Glutamatergic neuron (in vitro differentiated cells): ENCODE measurements around the gene LRCOL1. TPM values are rescaled to one million over a fixed set of nuclear protein-coding genes. Genes with fewer than 3 reads are reported as not detected.

Experiments used
- DNase-seq: peaks from one replicate; pipeline ENCODE4 v3.0.0; 2022
- H3K27ac Mint-ChIP-seq: one replicate; pipeline ENCODE4 v1.8.0; 2020; ENCODE audit warnings: mild to moderate bottlenecking, mixed read lengths, inconsistent platforms; ENCODE audit not compliant: unreplicated experiment
- H3K27me3 Mint-ChIP-seq: one replicate; pipeline ENCODE4 v1.8.0; 2020; ENCODE audit warnings: mild to moderate bottlenecking, moderate library complexity, mixed read lengths, inconsistent platforms; ENCODE audit not compliant: unreplicated experiment
- H3K36me3 Mint-ChIP-seq: one replicate; pipeline ENCODE4 v1.8.0; 2020; ENCODE audit warnings: mild to moderate bottlenecking, mixed read lengths, inconsistent platforms; ENCODE audit not compliant: unreplicated experiment
- H3K4me1 Mint-ChIP-seq: one replicate; pipeline ENCODE4 v1.8.0; 2020; ENCODE audit warnings: mild to moderate bottlenecking, low read depth, mixed read lengths, inconsistent platforms; ENCODE audit not compliant: unreplicated experiment
- H3K4me3 Mint-ChIP-seq: one replicate; pipeline ENCODE4 v1.8.0; 2020; ENCODE audit warnings: mild to moderate bottlenecking, mixed read lengths, inconsistent platforms; ENCODE audit not compliant: unreplicated experiment
- H3K9me3 Mint-ChIP-seq: one replicate; pipeline ENCODE4 v1.8.0; 2020; ENCODE audit warnings: mild to moderate bottlenecking, moderate library complexity, mixed read lengths, inconsistent platforms; ENCODE audit not compliant: unreplicated experiment
- total RNA-seq: library from RNA; stranded (reverse); fragmentation: NEBNext Ultra II Directional; extraction: Animal tissue kit (Norgen Biotek cat#: 25700); gene quantifications from one replicate; pipeline ENCODE4 v1.2.1, GENCODE V29; 2021; ENCODE audit not compliant: unreplicated experiment
- TF ChIP-seq, protein P1 (sequence below): fragments of 200-600 bp; sonication (generic); IDR thresholded peaks from one replicate; pipeline ENCODE4 v1.5.0; 2021; ENCODE audit not compliant: partially characterized antibody, unreplicated experiment

LRCOL1 gene
- total RNA-seq, 1 donor from 2014 or later, result not detected

DNA sequence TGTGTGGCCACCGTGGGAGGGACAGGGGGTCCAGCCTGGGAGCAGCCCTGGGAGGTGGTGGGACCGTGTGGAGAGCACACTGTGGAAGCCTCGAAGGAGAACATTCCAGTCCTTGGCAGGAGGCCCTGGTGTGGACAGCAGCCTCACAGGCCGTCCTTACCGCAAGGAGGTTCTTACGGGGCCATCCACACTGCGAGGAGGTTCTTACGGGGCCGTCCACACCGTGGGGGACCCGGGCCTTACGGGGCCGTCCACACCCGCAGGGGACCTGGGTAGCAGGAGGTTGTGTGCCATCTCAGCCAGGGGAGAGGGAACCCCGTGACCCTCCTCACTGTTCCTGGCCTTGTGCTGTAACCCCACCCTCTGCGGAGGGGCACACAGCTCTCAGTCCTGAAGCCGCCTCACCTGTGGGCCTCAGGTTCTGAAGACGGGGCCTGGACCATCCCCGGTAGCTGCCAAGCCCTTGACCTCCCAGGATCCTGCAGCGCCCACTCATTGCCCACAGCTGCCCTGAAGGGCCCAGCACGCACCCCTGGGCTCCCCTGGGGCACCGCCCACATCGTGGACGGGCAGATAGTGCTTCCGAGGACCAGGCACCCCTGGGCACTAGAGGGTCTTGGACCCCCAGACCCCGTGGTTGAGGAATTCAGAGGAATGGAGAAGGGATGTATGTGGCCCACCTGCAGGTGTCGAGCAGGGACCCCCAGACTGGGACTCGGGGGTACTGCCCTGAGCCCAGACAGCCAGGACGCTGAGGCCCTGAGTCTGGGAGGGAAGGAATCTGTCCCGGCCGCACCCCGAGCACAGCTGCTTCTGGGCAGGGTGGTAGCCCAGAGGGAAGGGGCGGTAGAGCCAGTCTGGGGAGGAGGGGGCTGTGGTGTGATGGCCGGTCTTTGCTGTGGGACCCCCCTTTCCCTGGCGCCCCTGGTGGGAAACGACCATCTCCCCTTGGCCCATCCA lies 37.3 kb downstream of the LRCOL1 start:
- TF ChIP-seq, protein P1, sequence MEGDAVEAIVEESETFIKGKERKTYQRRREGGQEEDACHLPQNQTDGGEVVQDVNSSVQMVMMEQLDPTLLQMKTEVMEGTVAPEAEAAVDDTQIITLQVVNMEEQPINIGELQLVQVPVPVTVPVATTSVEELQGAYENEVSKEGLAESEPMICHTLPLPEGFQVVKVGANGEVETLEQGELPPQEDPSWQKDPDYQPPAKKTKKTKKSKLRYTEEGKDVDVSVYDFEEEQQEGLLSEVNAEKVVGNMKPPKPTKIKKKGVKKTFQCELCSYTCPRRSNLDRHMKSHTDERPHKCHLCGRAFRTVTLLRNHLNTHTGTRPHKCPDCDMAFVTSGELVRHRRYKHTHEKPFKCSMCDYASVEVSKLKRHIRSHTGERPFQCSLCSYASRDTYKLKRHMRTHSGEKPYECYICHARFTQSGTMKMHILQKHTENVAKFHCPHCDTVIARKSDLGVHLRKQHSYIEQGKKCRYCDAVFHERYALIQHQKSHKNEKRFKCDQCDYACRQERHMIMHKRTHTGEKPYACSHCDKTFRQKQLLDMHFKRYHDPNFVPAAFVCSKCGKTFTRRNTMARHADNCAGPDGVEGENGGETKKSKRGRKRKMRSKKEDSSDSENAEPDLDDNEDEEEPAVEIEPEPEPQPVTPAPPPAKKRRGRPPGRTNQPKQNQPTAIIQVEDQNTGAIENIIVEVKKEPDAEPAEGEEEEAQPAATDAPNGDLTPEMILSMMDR, result no peak
- Mint-ChIP-seq H3K4me1 (peaks cover 2% of the 10 kb centered on the region), H3K27me3 (peaks cover 11% of the 10 kb centered on the region), H3K36me3 (peaks cover 4% of the 10 kb centered on the region), H3K9me3 (peaks cover 17% of the 10 kb centered on the region), H3K27ac (no peak overlapping the region), H3K4me3 (no peak overlapping the region)
- no peak for DNase-seq

DNA sequence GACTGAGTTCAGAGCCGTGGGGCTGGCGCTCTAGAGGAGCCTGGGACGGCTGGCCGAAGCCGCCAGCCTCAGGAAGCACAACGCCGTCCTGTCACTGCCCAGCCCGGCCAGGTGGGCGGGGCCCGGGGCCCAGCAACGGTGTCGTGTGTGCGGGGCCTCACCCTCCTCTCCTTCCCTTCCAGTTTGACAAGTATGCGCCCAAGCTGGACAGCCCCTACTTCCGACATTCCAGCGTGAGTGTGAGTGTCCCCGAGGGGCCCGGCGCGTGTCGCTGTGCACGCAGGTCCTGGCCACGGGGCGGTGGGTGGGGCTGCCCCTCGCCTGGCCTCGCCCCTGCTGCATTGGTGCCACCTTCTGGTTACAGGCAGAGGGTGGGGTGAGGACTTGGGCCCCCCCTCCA lies 38.3 kb downstream of the LRCOL1 start:
- DNase-seq, result no peak
- TF ChIP-seq, protein P1, result no peak
- H3K4me3 Mint-ChIP-seq, result no peak overlapping the region
- H3K9me3 Mint-ChIP-seq, result peaks cover 14% of the 10 kb centered on the region
- H3K27me3 Mint-ChIP-seq, result peaks cover 7% of the 10 kb centered on the region
- H3K4me1 Mint-ChIP-seq, result no peaks in the 10 kb centered on the region
- H3K36me3 Mint-ChIP-seq, result no peaks in the 10 kb centered on the region
- H3K27ac Mint-ChIP-seq, result no peak overlapping the region

DNA sequence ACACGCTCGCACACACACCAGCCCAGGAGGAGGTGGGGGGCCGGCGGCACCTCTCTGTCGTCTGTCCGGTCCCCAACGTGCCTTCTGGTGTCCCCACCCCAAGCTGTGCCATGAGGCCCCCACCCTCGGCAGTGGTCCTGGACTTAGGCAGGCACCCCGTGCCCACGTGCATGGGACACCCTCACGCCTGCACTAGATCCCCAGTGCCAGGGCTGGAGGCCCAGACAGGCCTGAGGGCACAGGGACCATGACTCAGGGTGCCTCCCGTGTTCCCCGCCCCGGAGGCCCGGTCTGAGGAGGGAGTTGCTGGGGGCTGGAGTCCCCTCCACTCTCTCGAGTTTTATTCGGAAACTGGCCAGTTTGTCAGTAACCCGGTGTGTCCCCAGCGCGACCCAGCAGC lies 38.8 kb downstream of the LRCOL1 start:
- Mint-ChIP-seq H3K4me3 (no peak overlapping the region), H3K27ac (no peak overlapping the region), H3K9me3 (peaks cover 13% of the 10 kb centered on the region), H3K36me3 (no peaks in the 10 kb centered on the region), H3K4me1 (no peaks in the 10 kb centered on the region), H3K27me3 (peaks cover 5% of the 10 kb centered on the region)
- DNase-seq, result no peak
- TF ChIP-seq, protein P1, result no peak

DNA sequence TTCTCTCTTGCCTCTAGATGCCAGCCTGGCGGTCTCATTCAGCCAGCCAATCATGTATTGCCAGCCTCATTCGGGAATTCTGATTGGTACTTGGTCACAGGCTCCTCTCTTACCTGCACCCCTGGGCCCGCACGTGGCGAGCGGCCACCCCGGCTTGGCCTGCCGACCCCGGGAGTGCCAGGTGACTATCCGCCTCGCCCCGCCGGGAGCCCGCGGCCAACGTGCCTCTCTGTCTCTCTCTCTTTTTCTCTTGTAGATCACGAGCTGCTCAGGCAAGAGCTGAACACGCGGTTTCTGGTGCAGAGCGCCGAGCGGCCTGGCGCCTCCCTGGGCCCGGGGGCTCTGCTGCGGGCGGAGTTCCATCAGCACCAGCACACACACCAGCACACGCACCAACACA lies 39.3 kb downstream of the LRCOL1 start:
- Mint-ChIP-seq H3K4me3 (no peak overlapping the region), H3K4me1 (peaks cover 2% of the 10 kb centered on the region), H3K9me3 (peaks cover 14% of the 10 kb centered on the region), H3K36me3 (no peaks in the 10 kb centered on the region), H3K27ac (no peak overlapping the region), H3K27me3 (peaks cover 8% of the 10 kb centered on the region)
- DNase-seq, result no peak
- TF ChIP-seq, protein P1, result no peak

DNA sequence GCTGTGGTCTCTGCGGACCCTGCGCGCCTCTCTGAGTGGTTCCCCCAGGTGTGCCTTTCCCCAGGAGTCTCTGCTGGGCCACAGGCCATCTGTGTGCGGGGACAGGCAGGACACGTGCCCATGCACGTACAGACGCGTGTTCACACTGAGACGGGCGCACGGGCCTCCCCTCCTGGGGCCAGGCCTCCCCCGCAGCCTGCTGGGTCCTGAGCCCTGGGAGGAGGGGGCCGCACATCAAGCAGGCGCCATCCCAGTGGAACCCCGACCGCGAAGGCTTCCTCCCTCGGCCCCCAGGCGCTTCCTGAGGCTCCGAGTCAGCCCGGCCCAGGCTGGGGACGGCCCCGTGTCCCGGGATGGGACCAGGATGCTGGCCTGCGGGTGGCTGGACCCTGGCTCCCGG lies 39.7 kb downstream of the LRCOL1 start:
- DNase-seq, result no peak
- Mint-ChIP-seq H3K4me1 (peaks cover 6% of the 10 kb centered on the region), H3K27me3 (peaks cover 10% of the 10 kb centered on the region), H3K27ac (no peak overlapping the region), H3K36me3 (peaks cover 2% of the 10 kb centered on the region), H3K4me3 (no peak overlapping the region), H3K9me3 (peaks cover 14% of the 10 kb centered on the region)
- TF ChIP-seq, protein P1, result no peak
